H1 (cell line): ENCODE results near the gene CELF6.

Experiments
- ASH2L ChIP-seq: fragments of 200-600, 300-600 bp; sonication (generic); IDR thresholded peaks from one replicate; pipeline ENCODE4 v1.7.1; 2017; ENCODE audit warnings: low read length
- BACH1 ChIP-seq: IDR thresholded peaks from 2 replicates; pipeline ENCODE4 v1.6.1; 2012; ENCODE audit warnings: low read length, improper control_type of control experiment
- CTCF ChIP-seq, 3 experiments: IDR thresholded peaks; 1 replicate in 2 of 3; 2 replicates in 1 of 3; pipeline versions ENCODE4 v1.5.1 to v1.6.1; 2011; ENCODE audit warnings: low read length in 3 of 3, mild to moderate bottlenecking in 3 of 3, inconsistent platforms in 2 of 3, low read depth in 1 of 3, moderate library complexity in 1 of 3; ENCODE audit not compliant: insufficient read depth in 1 of 3; ENCODE audit errors: control extremely low read depth in 1 of 3
- JUND ChIP-seq: IDR thresholded peaks from 2 replicates; pipeline ENCODE4 v1.6.1; 2011; ENCODE audit warnings: mild to moderate bottlenecking, improper control_type of control experiment, low read length
- POLR2A ChIP-seq, 2 experiments: IDR thresholded peaks; 1 replicate in 1 of 2; 2 replicates in 1 of 2; pipeline ENCODE4 v1.6.1; 2011; ENCODE audit warnings: low read depth in 2 of 2, low read length in 2 of 2, mild to moderate bottlenecking in 2 of 2; ENCODE audit errors: control extremely low read depth in 1 of 2
- RAD21 ChIP-seq, 2 experiments: IDR thresholded peaks in 1 of 2; conservative IDR thresholded peaks in 1 of 2; 2 replicates each; pipeline ENCODE4 v1.6.1; 2011; ENCODE audit warnings: low read depth in 2 of 2, low read length in 2 of 2, improper control_type of control experiment in 1 of 2, inconsistent platforms in 1 of 2, mild to moderate bottlenecking in 1 of 2, moderate library complexity in 1 of 2
- RNF2 ChIP-seq: fragments of 200-900, 300-1000 bp; sonication (generic); IDR thresholded peaks from 2 replicates; pipeline ENCODE4 v1.7.1; 2016; ENCODE audit warnings: borderline replicate concordance, low read depth, mild to moderate bottlenecking, antibody characterized with exemption, low read length; ENCODE audit not compliant: poor library complexity, severe bottlenecking; ENCODE audit errors: missing control alignments
- TAF1 ChIP-seq: IDR thresholded peaks from 2 replicates; pipeline ENCODE4 v1.6.1; 2011; ENCODE audit warnings: mild to moderate bottlenecking, low read depth, low read length
- USF2 ChIP-seq: IDR thresholded peaks from 2 replicates; pipeline ENCODE4 v1.6.1; 2011; ENCODE audit warnings: low read length, improper control_type of control experiment
- YY1 ChIP-seq: IDR thresholded peaks from 2 replicates; pipeline ENCODE4 v1.6.1; 2011; ENCODE audit warnings: low read depth, mild to moderate bottlenecking, low read length
- ZNF274 ChIP-seq: IDR thresholded peaks from 2 replicates; pipeline ENCODE4 v1.7.0; 2012; ENCODE audit warnings: low read length, borderline replicate concordance; ENCODE audit errors: extremely low read depth

GRCh38 chr15:72307026-72307425 lies 12.9 kb downstream of the CELF6 start:
- TF ChIP-seq CTCF (IDR thresholded peaks at IDR 0.05; ENCODE audit: control extremely low read depth in 1 of 3, insufficient read depth in 1 of 3, low read depth in 1 of 3, low read length in 3 of 3), result no peak
- TF ChIP-seq TAF1, result no peak
- TF ChIP-seq USF2, result no peak
- no peak for TF ChIP-seq POLR2A (IDR thresholded peaks at IDR 0.05; ENCODE audit: control extremely low read depth in 1 of 2, low read depth in 2 of 2, low read length in 2 of 2)
- no peak for TF ChIP-seq RNF2
- no peak for TF ChIP-seq BACH1
- TF ChIP-seq ASH2L, result no peak
- TF ChIP-seq ZNF274, result no peak
- TF ChIP-seq YY1, result no peak
- no peak for TF ChIP-seq RAD21 (IDR thresholded peaks at IDR 0.05 in 1 of 2, conservative IDR thresholded peaks at IDR 0.05 in 1 of 2; ENCODE audit: low read depth in 2 of 2, low read length in 2 of 2)
- TF ChIP-seq JUND, result no peak
